Measurements from ENCODE around the gene PTPRZ1. TPM values are rescaled to one million over a fixed set of nuclear protein-coding genes. Genes with fewer than 3 reads are reported as not detected.

Gene PTPRZ1
- total RNA-seq, 1 donor from 2014 or later, result 154 TPM

GRCh38 chr7:121891731-121892130, 18.8 kb downstream of the PTPRZ1 start:
- peaks cover 3% of the 10 kb centered on the region for H3K36me3 ChIP-seq
- H3K9ac ChIP-seq, result no peak overlapping the region
- Mint-ChIP-seq H3K36me3 (peaks cover 52% of the 10 kb centered on the region), H3K27ac (no peak overlapping the region), H3K4me1 (no peaks in the 10 kb centered on the region), H3K27me3 (ENCODE audit: insufficient read depth, low read depth) (no peaks in the 10 kb centered on the region), H3K9me3 (peaks cover 24% of the 10 kb centered on the region), H3K4me3 (no peak overlapping the region)
- H3F3A ChIP-seq (ENCODE audit: low read depth), result no peaks in the 10 kb centered on the region
- no peaks in the 10 kb centered on the region for H3K9me3 ChIP-seq (ENCODE audit: low read depth)
- no peak for DNase-seq (ENCODE audit: low spot score)
- TF ChIP-seq EZH2 (IDR thresholded peaks at IDR 0.05) (no peak), CTCF (IDR thresholded peaks at IDR 0.05) (no peak), EZH2phosphoT487 (IDR thresholded peaks at IDR 0.05) (no peak)
- no peak overlapping the region for H3K27ac ChIP-seq
- H3K4me2 ChIP-seq, result no peak overlapping the region
- H3K4me3 ChIP-seq, result no peak overlapping the region
- H3K4me1 ChIP-seq, result peaks cover 12% of the 10 kb centered on the region
- peaks cover 7% of the 10 kb centered on the region for H4K20me1 ChIP-seq (ENCODE audit: low read depth)
- peaks cover 97% of the 10 kb centered on the region for H3K79me2 ChIP-seq (ENCODE audit: low read depth)
- no peaks in the 10 kb centered on the region for H3K27me3 ChIP-seq
- no peak overlapping the region for H2AFZ ChIP-seq (replicated peaks)

GRCh38 chr7:121901026-121901425, 28.1 kb downstream of the PTPRZ1 start:
- H3K9ac ChIP-seq, result no peak overlapping the region
- no peaks in the 10 kb centered on the region for H3K27me3 ChIP-seq
- peaks cover 58% of the 10 kb centered on the region for H3K79me2 ChIP-seq (ENCODE audit: low read depth)
- peaks cover 16% of the 10 kb centered on the region for H3F3A ChIP-seq (ENCODE audit: low read depth)
- peaks cover 75% of the 10 kb centered on the region for H3K36me3 Mint-ChIP-seq
- TF ChIP-seq EZH2phosphoT487 (IDR thresholded peaks at IDR 0.05) (no peak), EZH2 (IDR thresholded peaks at IDR 0.05) (no peak), CTCF (IDR thresholded peaks at IDR 0.05) (no peak)
- no peak overlapping the region for H3K4me3 Mint-ChIP-seq
- H3K4me1 ChIP-seq, result peaks cover 8% of the 10 kb centered on the region
- H3K9me3 Mint-ChIP-seq, result peaks cover 25% of the 10 kb centered on the region
- H2AFZ ChIP-seq (replicated peaks), result no peak overlapping the region
- H3K27ac Mint-ChIP-seq, result no peak overlapping the region
- no peak for DNase-seq (ENCODE audit: low spot score)
- peaks cover 13% of the 10 kb centered on the region for H4K20me1 ChIP-seq (ENCODE audit: low read depth)
- no peaks in the 10 kb centered on the region for H3K9me3 ChIP-seq (ENCODE audit: low read depth)
- no peak overlapping the region for H3K27ac ChIP-seq
- H3K36me3 ChIP-seq, result peaks cover under 1% of the 10 kb centered on the region
- no peaks in the 10 kb centered on the region for H3K27me3 Mint-ChIP-seq (ENCODE audit: insufficient read depth, low read depth)
- H3K4me1 Mint-ChIP-seq, result no peaks in the 10 kb centered on the region
- H3K4me3 ChIP-seq, result no peak overlapping the region
- H3K4me2 ChIP-seq, result no peak overlapping the region

GRCh38 chr7:121904120-121904519, 31.2 kb downstream of the PTPRZ1 start:
- Mint-ChIP-seq H3K9me3 (peaks cover 18% of the 10 kb centered on the region), H3K36me3 (peaks cover 52% of the 10 kb centered on the region), H3K4me1 (peaks cover 3% of the 10 kb centered on the region), H3K4me3 (no peak overlapping the region), H3K27me3 (ENCODE audit: insufficient read depth, low read depth) (no peaks in the 10 kb centered on the region), H3K27ac (no peak overlapping the region)
- Histone ChIP-seq H3K27ac (no peak overlapping the region), H2AFZ (replicated peaks) (no peak overlapping the region), H3K9me3 (ENCODE audit: low read depth) (no peaks in the 10 kb centered on the region), H3K27me3 (no peaks in the 10 kb centered on the region), H3F3A (ENCODE audit: low read depth) (peaks cover 20% of the 10 kb centered on the region), H3K79me2 (ENCODE audit: low read depth) (peaks cover 47% of the 10 kb centered on the region), H3K4me1 (peaks cover 14% of the 10 kb centered on the region), H3K4me3 (no peak overlapping the region), H3K9ac (no peak overlapping the region), H3K36me3 (no peaks in the 10 kb centered on the region), H4K20me1 (ENCODE audit: low read depth) (peaks cover 2% of the 10 kb centered on the region), H3K4me2 (no peak overlapping the region)
- DNase-seq (ENCODE audit: low spot score), result no peak
- TF ChIP-seq EZH2phosphoT487 (IDR thresholded peaks at IDR 0.05) (no peak), EZH2 (IDR thresholded peaks at IDR 0.05) (no peak), CTCF (IDR thresholded peaks at IDR 0.05) (no peak)
